DND-41 (cell line): ENCODE measurements around the gene SIX2.
A peak's percentile ranks its signal among the peaks of the same experiment; 100 is the strongest.

Experiments
- CTCF ChIP-seq: IDR thresholded peaks from 2 replicates; pipeline ENCODE4 v1.5.1; 2012; ENCODE audit warnings: borderline replicate concordance, low read length, moderate library complexity, mild to moderate bottlenecking; ENCODE audit not compliant: poor library complexity, severe bottlenecking; ENCODE audit errors: extremely low read depth
- EZH2 ChIP-seq: IDR thresholded peaks from 3 replicates; pipeline ENCODE4 v1.6.1; 2012; ENCODE audit warnings: borderline replicate concordance, low read depth, mild to moderate bottlenecking, moderate library complexity, low read length, inconsistent platforms; ENCODE audit not compliant: severe bottlenecking

- TF ChIP-seq CTCF, result peak; percentile 97
- no peak for TF ChIP-seq EZH2
Observed at GRCh38 chr2:44981714-44982108, 27.5 kb downstream of the SIX2 start.
